Stimulated activated CD4-positive, alpha-beta T cell treated with anti-CD3 and anti-CD28 coated beads, Interleukin-12 subunit alpha, Interleukin-12 subunit beta, amount 100 ng/mL, for 48 hours (primary cell): ENCODE data around the gene PRLH.
"Not testable (repeated sequence)": the region's sequence is repeated elsewhere in the genome, so short reads cannot be mapped to it uniquely, and the experiment has no call there.

ENCODE experiments used
- DNase-seq, 3 donors: peaks; one replicate each; pipeline ENCODE4 v3.0.0-alpha.2; 2020; ENCODE audit warnings: low read depth in 2 of 3, low spot score in 1 of 3

The PRLH gene

GRCh38 chr2:237599465-237600110 lies 33.2 kb downstream of the PRLH start:
- DNase-seq: no peak

- DNase-seq: no peak
These were observed 34.0 kb downstream of the PRLH start for GRCh38 chr2:237600205-237600846.

- no peak for DNase-seq
These were observed 35.2 kb downstream of the PRLH start for GRCh38 chr2:237601453-237602116.

GRCh38 chr2:237602409-237602808 lies 36.0 kb downstream of the PRLH start:
- no peak for DNase-seq

GRCh38 chr2:237603049-237603717 lies 36.8 kb downstream of the PRLH start:
- DNase-seq: no peak

- DNase-seq: peak in 2 of 3 donors; percentile 23 to 31
These were observed 37.5 kb downstream of the PRLH start for GRCh38 chr2:237603718-237604362.

- DNase-seq: no peak
These were observed 38.0 kb downstream of the PRLH start for GRCh38 chr2:237604391-237604790.

GRCh38 chr2:237604960-237605359 lies 38.6 kb downstream of the PRLH start:
- DNase-seq: no peak

- not testable (repeated sequence) for DNase-seq
These were observed 40.1 kb downstream of the PRLH start for GRCh38 chr2:237606522-237606921.

GRCh38 chr2:237612527-237613357 lies 46.4 kb downstream of the PRLH start:
- DNase-seq: no peak

GRCh38 chr2:237613679-237614078 lies 47.3 kb downstream of the PRLH start:
- DNase-seq: no peak

- DNase-seq: no peak
These were observed 47.9 kb downstream of the PRLH start for GRCh38 chr2:237614151-237614720.

GRCh38 chr2:237615631-237616249 lies 49.4 kb downstream of the PRLH start:
- DNase-seq: no peak

- DNase-seq: no peak
These were observed 50.0 kb downstream of the PRLH start for GRCh38 chr2:237616373-237616733.
